HG02759 (cell line): ENCODE measurements around the gene USP17L15.
"Not testable (repeated sequence)": the region's sequence is repeated elsewhere in the genome, so short reads cannot be mapped to it uniquely, and the experiment has no call there.

ENCODE experiments used
- ATAC-seq: cut with Tn5 transposase; IDR thresholded peaks from one replicate; pipeline ENCODE4 v1.9.1; 2021; ENCODE audit warnings: mild to moderate bottlenecking, moderate library complexity; ENCODE audit not compliant: unreplicated experiment

USP17L15 gene

GRCh38 chr4:9234085-9234484, at the start of gene USP17L15:
TSS of gene USP17L15 (plus strand) at chr4:9234385. CDS start at chr4:9234385, 0 bp downstream.
- ATAC-seq: not testable (repeated sequence)

- ATAC-seq: not testable (repeated sequence)
Observed at GRCh38 chr4:9210357-9210756, 23.8 kb upstream of the USP17L15 start, which contains the start of gene USP17L10. TSS of gene USP17L10 (plus strand) at chr4:9210657. CDS start at chr4:9210657, 0 bp downstream.

GRCh38 chr4:9214701-9215100, 19.5 kb upstream of the USP17L15 start:
- not testable (repeated sequence) for ATAC-seq

- not testable (repeated sequence) for ATAC-seq
Observed at GRCh38 chr4:9215105-9215504, 19.1 kb upstream of the USP17L15 start, which contains the start of gene USP17L11. TSS of gene USP17L11 (plus strand) at chr4:9215405. CDS start at chr4:9215405, 0 bp downstream.

GRCh38 chr4:9219852-9220251, 14.3 kb upstream of the USP17L15 start, which contains the start of gene USP17L12:
TSS of gene USP17L12 (plus strand) at chr4:9220152. CDS start at chr4:9220152, 0 bp downstream.
- ATAC-seq: not testable (repeated sequence)

- not testable (repeated sequence) for ATAC-seq
Observed at GRCh38 chr4:9224596-9224995, 9.6 kb upstream of the USP17L15 start, which contains the start of gene USP17L13. TSS of gene USP17L13 (plus strand) at chr4:9224896. CDS start at chr4:9224896, 0 bp downstream.

GRCh38 chr4:9230249-9230648, 3.9 kb upstream of the USP17L15 start:
- ATAC-seq: not testable (repeated sequence)

GRCh38 chr4:9238461-9238860, 4.3 kb downstream of the USP17L15 start:
- not testable (repeated sequence) for ATAC-seq

GRCh38 chr4:9243579-9243978, 9.4 kb downstream of the USP17L15 start, which contains the start of gene USP17L17:
TSS of gene USP17L17 (plus strand) at chr4:9243879. CDS start at chr4:9243879, 0 bp downstream.
- not testable (repeated sequence) for ATAC-seq

- ATAC-seq: not testable (repeated sequence)
Observed at GRCh38 chr4:9247953-9248680, 13.9 kb downstream of the USP17L15 start, which contains the start of gene USP17L18. TSS of gene USP17L18 (plus strand) at chr4:9248630. CDS start at chr4:9248630, 0 bp downstream.

GRCh38 chr4:9253078-9253477, 18.9 kb downstream of the USP17L15 start, which contains the start of gene USP17L19:
TSS of gene USP17L19 (plus strand) at chr4:9253378. CDS start at chr4:9253378, 0 bp downstream.
- ATAC-seq: not testable (repeated sequence)

GRCh38 chr4:9257824-9258223, 23.6 kb downstream of the USP17L15 start, which contains the start of gene USP17L20:
TSS of gene USP17L20 (plus strand) at chr4:9258124. CDS start at chr4:9258124, 0 bp downstream.
- ATAC-seq: not testable (repeated sequence)

GRCh38 chr4:9262572-9262971, 28.4 kb downstream of the USP17L15 start, which contains the start of gene USP17L21:
TSS of gene USP17L21 (plus strand) at chr4:9262872. CDS start at chr4:9262872, 0 bp downstream.
- ATAC-seq: not testable (repeated sequence)

- not testable (repeated sequence) for ATAC-seq
Observed at GRCh38 chr4:9267319-9267718, 33.1 kb downstream of the USP17L15 start, which contains the start of gene USP17L22. TSS of gene USP17L22 (plus strand) at chr4:9267619. CDS start at chr4:9267619, 0 bp downstream.

GRCh38 chr4:9271719-9272118, 37.5 kb downstream of the USP17L15 start:
- not testable (repeated sequence) for ATAC-seq
